K562 (cell line): Measurements from ENCODE around the gene CPSF4. TPM values are rescaled to one million over a fixed set of nuclear protein-coding genes. Genes with fewer than 3 reads are reported as not detected.
A peak's percentile ranks its signal among the peaks of the same experiment; 100 is the strongest.

Experiments used
- BRF1 ChIP-seq: IDR thresholded peaks from 3 replicates; pipeline ENCODE4 v1.6.1; 2011; ENCODE audit warnings: borderline replicate concordance, mild to moderate bottlenecking; ENCODE audit not compliant: insufficient read length; ENCODE audit errors: extremely low read depth
- DDX20 ChIP-seq: fragments of 450-650 bp; IDR thresholded peaks from 2 replicates; pipeline ENCODE4 v1.6.1; 2016; ENCODE audit warnings: missing genetic modification characterization, low read depth, mild to moderate bottlenecking, missing compliant biosample characterization, moderate library complexity
- HCFC1 ChIP-seq: IDR thresholded peaks from 2 replicates; pipeline ENCODE4 v1.6.1; 2012; ENCODE audit warnings: low read depth, low read length, improper control_type of control experiment
- HDAC3 ChIP-seq: fragments of 450-650 bp; IDR thresholded peaks from 2 replicates; pipeline ENCODE4 v1.6.1; 2018; ENCODE audit warnings: borderline replicate concordance, mild to moderate bottlenecking, moderate library complexity; ENCODE audit not compliant: partially characterized antibody
- KLF1 ChIP-seq: fragments of 450-650 bp; IDR thresholded peaks from 2 replicates; pipeline ENCODE4 v1.6.1; 2016; ENCODE audit warnings: missing genetic modification characterization, missing compliant biosample characterization
- KLF13 ChIP-seq: fragments of 450-650 bp; IDR thresholded peaks from 2 replicates; pipeline ENCODE4 v1.6.1; 2016; ENCODE audit warnings: missing genetic modification characterization, low read depth, mild to moderate bottlenecking, missing compliant biosample characterization, moderate library complexity, borderline replicate concordance
- MXI1 ChIP-seq: IDR thresholded peaks from 2 replicates; pipeline ENCODE4 v1.6.1; 2011; ENCODE audit warnings: low read depth, mild to moderate bottlenecking, improper control_type of control experiment, low read length
- NEUROD1 ChIP-seq: fragments of 150-350 bp; IDR thresholded peaks from 2 replicates; pipeline ENCODE4 v1.6.1; 2014; ENCODE audit warnings: borderline replicate concordance, low read length, low read depth; ENCODE audit not compliant: partially characterized antibody
- RB1 ChIP-seq: fragments of 450-650 bp; IDR thresholded peaks from 2 replicates; pipeline ENCODE4 v1.6.1; 2017; ENCODE audit warnings: low read depth, mild to moderate bottlenecking
- SLC30A9 ChIP-seq: fragments of 250-450 bp; sonication (Bioruptor Pico); IDR thresholded peaks from 2 replicates; pipeline ENCODE4 v1.8.0; 2022; ENCODE audit warnings: mild to moderate bottlenecking, moderate library complexity
- SNIP1 ChIP-seq: fragments of 450-650 bp; IDR thresholded peaks from 2 replicates; pipeline ENCODE4 v1.7.1; 2017; ENCODE audit warnings: low read depth, mild to moderate bottlenecking
- TCF3 ChIP-seq: sonication (generic); formaldehyde crosslinking; IDR thresholded peaks from 2 replicates; pipeline ENCODE4 v1.4.0; 2020; ENCODE audit warnings: mild to moderate bottlenecking, missing genetic modification reagents
- TCF7 ChIP-seq: sonication (generic); IDR thresholded peaks from 2 replicates; pipeline ENCODE4 v1.6.1; 2016; ENCODE audit warnings: antibody characterized with exemption, borderline replicate concordance
- TRIM28 ChIP-seq: fragments of 450-650 bp; IDR thresholded peaks from 2 replicates; pipeline ENCODE4 v1.6.1; 2017
- ZNF121 ChIP-seq: sonication (generic); formaldehyde crosslinking; conservative IDR thresholded peaks from 2 replicates; pipeline ENCODE4 v1.8.0; 2022; ENCODE audit warnings: missing genetic modification reagents
- ZNF217 ChIP-seq: sonication (generic); formaldehyde crosslinking; IDR thresholded peaks from 2 replicates; pipeline ENCODE4 v1.8.0; 2022; ENCODE audit warnings: mild to moderate bottlenecking, missing genetic modification reagents
- ZNF23 ChIP-seq: fragments of 250-450 bp; sonication (Bioruptor Pico); IDR thresholded peaks from 2 replicates; pipeline ENCODE4 v1.4.0; 2020; ENCODE audit warnings: mild to moderate bottlenecking
- ZNF766 ChIP-seq: fragments of 200-800 bp; sonication (Bioruptor generic); conservative IDR thresholded peaks from 2 replicates; pipeline ENCODE4 v1.6.1; 2016; ENCODE audit warnings: missing genetic modification characterization, missing compliant biosample characterization
- polyA plus RNA-seq, 8 experiments: library from polyadenylated mRNA; depleted of rRNA in 4 of 8; stranded (reverse) in 5 of 8; unstranded in 3 of 8; fragments of >200 nt; fragmentation: Nextera tagmentation in 2 of 8; fragmentation: Illumina TruSeq in 1 of 8; extraction: Ambion mirVana in 2 of 8; extraction: Trizol in 1 of 8; gene quantifications; 2 replicates each; pipeline versions ENCODE4 v1.2.1 to v1.2.3, GENCODE V29; 2011 to 2014; ENCODE audit warnings: inconsistent platforms in 1 of 8, missing spikeins in 1 of 8
- total RNA-seq, 7 experiments: library from RNA; depleted of rRNA in 6 of 7; stranded (reverse); fragments of >200 nt in 6 of 7; fragmentation: Illumina TruSeq in 2 of 7; extraction: Trizol in 2 of 7; gene quantifications; 2 replicates each; pipeline versions ENCODE4 v1.2.1 to v1.2.3, GENCODE V29; 2011 to 2021; ENCODE audit warnings: low replicate concordance in 1 of 7
- TF ChIP-seq, protein P1 (sequence below): fragments of 250-450 bp; sonication (Bioruptor Pico); IDR thresholded peaks from 2 replicates; pipeline ENCODE4 v1.4.0; 2020; ENCODE audit warnings: borderline replicate concordance
- TF ChIP-seq, protein P2 (sequence below), 2 experiments: fragments of 450-650 bp in 1 of 2; sonication (generic) in 1 of 2; formaldehyde crosslinking in 1 of 2; IDR thresholded peaks; 2 replicates each; pipeline versions ENCODE4 v1.7.1 to v1.9.0; 2016 to 2022; ENCODE audit warnings: inconsistent platforms in 1 of 2, mild to moderate bottlenecking in 1 of 2, missing genetic modification reagents in 1 of 2

CPSF4 gene
- total and polyA plus RNA-seq, 9 of the 15 experiments (the other 6 are each of a cell fraction or from before 2014, with no cell fraction given): 16.9 to 118 (median 71.7) TPM

DNA sequence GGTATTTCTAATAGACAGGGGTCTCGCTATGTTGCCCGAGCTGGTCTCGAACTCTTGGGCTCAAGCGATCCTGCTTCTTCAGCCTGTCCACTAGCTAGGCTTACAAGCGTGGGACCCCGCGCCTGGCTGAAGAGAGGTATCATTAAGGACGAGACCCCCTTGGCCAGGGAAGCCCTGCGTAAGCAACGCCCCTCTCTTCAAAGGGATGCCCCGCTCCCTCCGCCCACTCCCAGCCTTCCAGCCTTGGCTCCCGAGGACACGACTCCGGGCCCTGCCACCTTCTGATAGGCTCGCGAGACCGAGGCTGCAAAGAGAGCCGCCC, 65.5 kb downstream of the CPSF4 start (continued):
- 0 out of 2 replicates have a peak, but pooled peaks have one; percentile 7 for TF ChIP-seq RB1
- TF ChIP-seq NEUROD1: peak; percentile 38
- TF ChIP-seq TRIM28: no peak
- 0 out of 2 replicates have a peak, but pooled peaks have one; percentile 36 for TF ChIP-seq ZNF766 (CRISPR knock-in tag)
- TF ChIP-seq, protein P1, sequence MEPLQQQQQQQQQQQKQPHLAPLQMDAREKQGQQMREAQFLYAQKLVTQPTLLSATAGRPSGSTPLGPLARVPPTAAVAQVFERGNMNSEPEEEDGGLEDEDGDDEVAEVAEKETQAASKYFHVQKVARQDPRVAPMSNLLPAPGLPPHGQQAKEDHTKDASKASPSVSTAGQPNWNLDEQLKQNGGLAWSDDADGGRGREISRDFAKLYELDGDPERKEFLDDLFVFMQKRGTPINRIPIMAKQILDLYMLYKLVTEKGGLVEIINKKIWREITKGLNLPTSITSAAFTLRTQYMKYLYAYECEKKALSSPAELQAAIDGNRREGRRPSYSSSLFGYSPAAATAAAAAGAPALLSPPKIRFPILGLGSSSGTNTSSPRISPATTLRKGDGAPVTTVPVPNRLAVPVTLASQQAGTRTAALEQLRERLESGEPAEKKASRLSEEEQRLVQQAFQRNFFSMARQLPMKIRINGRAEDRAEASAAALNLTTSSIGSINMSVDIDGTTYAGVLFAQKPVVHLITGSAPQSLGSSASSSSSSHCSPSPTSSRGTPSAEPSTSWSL (CRISPR knock-in tag): no peak
- no peak for TF ChIP-seq SNIP1
- TF ChIP-seq KLF13 (tag): peak; percentile 49; the same call in 1 of the 2 replicates
- no peak for TF ChIP-seq TCF3 (CRISPR knock-in tag)
- no peak for TF ChIP-seq BRF1
- no peak for TF ChIP-seq MXI1
- TF ChIP-seq ZNF23: no peak
- TF ChIP-seq, protein P2, sequence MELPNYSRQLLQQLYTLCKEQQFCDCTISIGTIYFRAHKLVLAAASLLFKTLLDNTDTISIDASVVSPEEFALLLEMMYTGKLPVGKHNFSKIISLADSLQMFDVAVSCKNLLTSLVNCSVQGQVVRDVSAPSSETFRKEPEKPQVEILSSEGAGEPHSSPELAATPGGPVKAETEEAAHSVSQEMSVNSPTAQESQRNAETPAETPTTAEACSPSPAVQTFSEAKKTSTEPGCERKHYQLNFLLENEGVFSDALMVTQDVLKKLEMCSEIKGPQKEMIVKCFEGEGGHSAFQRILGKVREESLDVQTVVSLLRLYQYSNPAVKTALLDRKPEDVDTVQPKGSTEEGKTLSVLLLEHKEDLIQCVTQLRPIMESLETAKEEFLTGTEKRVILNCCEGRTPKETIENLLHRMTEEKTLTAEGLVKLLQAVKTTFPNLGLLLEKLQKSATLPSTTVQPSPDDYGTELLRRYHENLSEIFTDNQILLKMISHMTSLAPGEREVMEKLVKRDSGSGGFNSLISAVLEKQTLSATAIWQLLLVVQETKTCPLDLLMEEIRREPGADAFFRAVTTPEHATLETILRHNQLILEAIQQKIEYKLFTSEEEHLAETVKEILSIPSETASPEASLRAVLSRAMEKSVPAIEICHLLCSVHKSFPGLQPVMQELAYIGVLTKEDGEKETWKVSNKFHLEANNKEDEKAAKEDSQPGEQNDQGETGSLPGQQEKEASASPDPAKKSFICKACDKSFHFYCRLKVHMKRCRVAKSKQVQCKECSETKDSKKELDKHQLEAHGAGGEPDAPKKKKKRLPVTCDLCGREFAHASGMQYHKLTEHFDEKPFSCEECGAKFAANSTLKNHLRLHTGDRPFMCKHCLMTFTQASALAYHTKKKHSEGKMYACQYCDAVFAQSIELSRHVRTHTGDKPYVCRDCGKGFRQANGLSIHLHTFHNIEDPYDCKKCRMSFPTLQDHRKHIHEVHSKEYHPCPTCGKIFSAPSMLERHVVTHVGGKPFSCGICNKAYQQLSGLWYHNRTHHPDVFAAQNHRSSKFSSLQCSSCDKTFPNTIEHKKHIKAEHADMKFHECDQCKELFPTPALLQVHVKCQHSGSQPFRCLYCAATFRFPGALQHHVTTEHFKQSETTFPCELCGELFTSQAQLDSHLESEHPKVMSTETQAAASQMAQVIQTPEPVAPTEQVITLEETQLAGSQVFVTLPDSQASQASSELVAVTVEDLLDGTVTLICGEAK (IDR thresholded peaks at IDR 0.05): no peak
- TF ChIP-seq, protein P2 (CRISPR knock-in tag; IDR thresholded peaks at IDR 0.05): no peak
- TF ChIP-seq ZNF217: no peak
- TF ChIP-seq HDAC3: no peak
- peak; percentile 84; the same call in 1 of the 2 replicates for TF ChIP-seq TCF7
- 0 out of 2 replicates have a peak, but pooled peaks have one; percentile 28 for TF ChIP-seq KLF1
- TF ChIP-seq DDX20 (tag): no peak
- no peak for TF ChIP-seq SLC30A9
- no peak for TF ChIP-seq ZNF121 (CRISPR knock-in tag)
- TF ChIP-seq HCFC1: no peak
